ENCODE results near the gene LHX2.

The LHX2 gene

DNA sequence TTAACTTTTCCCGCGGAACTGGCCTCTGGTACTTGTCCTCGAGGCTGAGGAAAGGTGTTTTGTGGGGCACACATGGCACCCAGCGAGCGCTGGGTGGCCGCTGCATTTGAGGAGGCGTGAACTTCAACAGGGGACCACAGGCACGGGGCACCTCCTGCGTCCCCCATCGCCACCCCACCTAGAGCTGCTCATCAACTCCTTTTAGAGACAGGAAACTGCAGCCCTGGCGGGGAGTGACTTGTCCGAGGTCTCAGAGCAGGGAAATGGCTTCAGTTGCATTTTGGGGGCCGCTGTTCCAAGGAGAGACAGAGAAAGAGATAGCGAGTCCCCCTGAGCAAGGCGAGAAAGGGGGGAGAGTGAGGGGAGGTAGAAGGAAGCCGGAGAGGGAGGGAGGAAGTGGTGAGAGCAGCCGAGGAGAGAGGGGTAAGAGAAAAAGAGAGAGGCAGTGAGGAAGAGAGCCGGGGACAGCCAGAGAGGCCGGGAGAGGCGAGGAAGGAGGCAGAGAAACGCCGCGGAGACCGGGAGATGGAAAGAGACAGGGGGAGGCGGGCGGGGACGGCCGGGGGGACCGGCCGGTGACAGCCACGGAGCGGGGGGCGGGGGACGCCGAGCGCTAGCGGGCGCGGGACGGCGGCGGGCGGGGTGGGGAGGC is 12.5 kb upstream of the LHX2 start:
- FAIRE-seq (peak; percentile 63), DNase-seq (ENCODE audit: extremely low spot score, insufficient read length, low read depth) (no peak)

DNA sequence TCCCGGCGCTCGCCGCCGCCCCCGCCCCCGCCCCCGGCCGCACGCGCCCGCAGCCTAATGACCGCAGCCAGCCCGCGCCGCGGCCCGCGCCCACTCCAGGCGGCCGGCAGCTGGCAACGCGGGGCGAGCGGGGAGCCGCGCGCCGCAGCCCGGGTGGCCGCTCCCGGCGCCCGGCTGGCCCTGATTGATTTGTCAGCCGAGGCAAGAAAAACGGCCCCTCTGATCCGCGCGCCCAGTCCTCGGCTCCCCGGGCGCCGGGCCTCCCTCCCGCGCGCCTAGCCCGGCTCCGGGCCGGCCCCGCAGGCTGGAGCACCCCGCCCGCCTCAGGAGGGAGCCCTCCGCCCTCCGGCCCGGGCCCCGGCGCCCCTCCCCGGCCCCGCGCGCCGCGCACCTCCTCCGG is 11.9 kb upstream of the LHX2 start:
- no peak for FAIRE-seq
- DNase-seq (ENCODE audit: extremely low spot score, insufficient read length, low read depth) = no peak

GRCh38 chr9:124000161-124000783 is 11.3 kb upstream of the LHX2 start:
- no peak for FAIRE-seq
- DNase-seq (ENCODE audit: extremely low spot score, insufficient read length, low read depth) = no peak

DNA sequence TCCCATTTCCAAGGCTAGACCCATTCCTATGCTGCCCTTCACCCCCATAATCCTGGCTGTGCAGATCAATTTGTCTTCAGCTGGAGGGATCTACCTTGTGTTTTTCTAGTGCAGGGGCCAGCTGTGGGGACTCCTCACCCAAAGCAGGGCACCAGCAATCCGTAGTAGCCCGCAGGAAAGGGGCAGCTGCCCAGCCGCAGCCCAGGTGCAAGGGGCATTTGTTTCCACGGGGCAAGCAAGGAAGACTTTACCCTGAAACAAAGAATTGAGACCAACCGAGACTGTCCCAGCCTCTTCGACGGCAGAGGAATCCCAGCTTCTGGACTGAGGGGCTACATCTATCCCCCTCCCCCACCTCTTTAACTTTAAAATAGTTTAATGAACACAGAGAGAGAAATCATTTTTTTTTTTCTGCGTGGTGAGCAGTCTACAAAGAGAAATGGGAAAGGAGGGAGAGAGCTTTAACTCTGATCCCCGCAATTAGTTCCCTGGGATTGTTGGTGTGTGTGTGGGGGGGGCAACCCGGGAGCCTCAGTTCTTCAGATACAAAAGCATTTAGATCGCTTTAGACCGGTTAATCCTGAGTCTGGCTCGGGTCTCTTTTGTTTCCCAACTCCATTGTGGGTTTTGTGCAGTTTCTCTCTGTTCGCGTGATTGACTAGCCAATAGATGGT is 10.6 kb upstream of the LHX2 start:
- FAIRE-seq (no peak), DNase-seq (ENCODE audit: extremely low spot score, insufficient read length, low read depth) (no peak)

DNA sequence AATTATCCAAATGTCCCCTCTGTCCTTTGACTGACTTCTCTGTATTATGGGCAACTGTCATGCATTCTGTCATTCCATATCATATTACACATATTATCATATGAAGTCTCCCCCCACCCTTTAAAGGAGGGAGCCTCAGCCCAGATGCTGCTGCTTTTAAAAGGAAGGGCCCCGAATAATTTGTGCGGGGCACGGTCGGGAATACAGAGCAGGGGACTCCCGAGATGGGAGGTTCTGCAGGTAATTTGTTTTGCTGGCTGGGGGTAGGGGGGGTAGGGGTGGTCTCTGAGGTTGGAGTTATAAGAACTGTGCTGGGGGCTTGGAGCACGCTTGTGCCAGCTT is 10.1 kb upstream of the LHX2 start:
- FAIRE-seq = no peak
- no peak for DNase-seq (ENCODE audit: extremely low spot score, insufficient read length, low read depth)

GRCh38 chr9:124001866-124002525 is 9.6 kb upstream of the LHX2 start:
- no peak for FAIRE-seq

DNA sequence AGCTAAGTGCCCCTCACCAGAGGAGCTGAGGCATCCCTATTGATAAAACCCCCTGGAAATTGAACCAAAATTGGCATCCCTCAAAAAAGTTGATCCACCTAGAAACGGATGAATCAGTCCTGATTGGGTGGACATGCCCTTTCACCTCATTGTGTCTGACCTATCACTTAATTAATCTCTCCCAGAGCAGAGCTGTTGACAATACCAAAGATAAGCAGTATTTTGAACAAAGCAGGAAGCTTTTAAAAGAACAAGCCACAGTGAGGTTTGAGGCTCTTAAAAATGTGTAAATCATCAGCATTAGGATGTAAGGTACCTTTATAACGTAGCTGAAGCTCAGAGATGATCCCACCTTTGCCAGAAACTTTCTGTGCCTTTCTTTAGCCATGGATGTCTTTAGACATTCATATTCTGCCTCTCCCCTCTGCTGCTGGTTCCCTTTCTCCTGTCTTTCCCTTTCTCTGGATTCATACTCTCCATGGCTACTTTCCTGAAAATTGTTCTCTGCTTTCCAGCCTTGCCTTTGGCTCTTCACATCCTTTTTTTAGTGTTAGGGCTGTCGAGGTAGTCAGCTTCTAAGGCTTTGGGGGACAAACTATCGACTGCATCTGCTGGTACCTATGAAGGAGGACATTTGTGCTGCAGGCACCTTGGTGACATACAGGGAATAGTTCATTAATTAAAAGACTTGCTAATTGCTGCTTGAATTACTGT is 7.8 kb upstream of the LHX2 start:
- FAIRE-seq (peak; percentile 45), DNase-seq (ENCODE audit: extremely low spot score, insufficient read length, low read depth) (no peak)

More at GRCh38 chr9:124001866-124002525, 9.6 kb upstream of the LHX2 start:
- DNase-seq (ENCODE audit: extremely low spot score, insufficient read length, low read depth) = no peak

GRCh38 chr9:124004593-124004992 is 7.0 kb upstream of the LHX2 start:
- FAIRE-seq = no peak
- DNase-seq (ENCODE audit: extremely low spot score, insufficient read length, low read depth) = no peak

DNA sequence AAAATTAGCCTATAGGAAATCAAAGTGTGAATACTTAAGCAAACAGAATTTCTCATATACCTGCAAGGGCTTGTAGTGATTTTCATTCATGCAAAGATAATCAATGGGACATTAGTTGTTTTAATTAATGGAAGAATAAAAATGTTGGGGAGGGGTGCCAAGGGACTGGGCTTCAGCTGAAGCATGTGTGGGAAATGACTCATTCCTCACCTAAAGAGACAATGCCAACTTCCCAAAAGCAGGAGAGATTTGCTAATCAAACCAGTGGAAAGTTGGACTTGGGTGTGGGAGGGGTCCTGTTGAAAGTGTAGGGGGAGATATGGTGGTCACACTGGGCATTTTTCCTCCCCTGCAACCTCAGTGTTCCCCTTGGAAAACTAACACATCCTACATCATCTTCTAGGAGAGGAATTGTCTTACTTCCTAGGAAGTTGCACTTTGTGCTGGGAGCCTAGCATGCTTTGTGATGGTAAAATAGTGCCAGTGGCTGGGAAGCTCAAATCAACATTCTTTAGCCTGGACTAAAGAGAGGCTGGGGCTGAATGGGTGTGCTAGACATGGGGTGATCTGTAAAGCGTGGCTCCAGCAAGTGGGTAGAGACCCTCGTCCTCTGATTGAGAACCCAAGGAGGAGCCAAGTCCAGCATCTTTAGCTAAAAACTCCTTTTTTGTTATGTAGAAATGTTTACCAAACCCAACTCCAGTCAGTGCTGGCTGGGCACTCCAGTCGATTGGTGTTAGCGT is 6.4 kb upstream of the LHX2 start:
- DNase-seq (ENCODE audit: extremely low spot score, insufficient read length, low read depth) (no peak), FAIRE-seq (no peak)

DNA sequence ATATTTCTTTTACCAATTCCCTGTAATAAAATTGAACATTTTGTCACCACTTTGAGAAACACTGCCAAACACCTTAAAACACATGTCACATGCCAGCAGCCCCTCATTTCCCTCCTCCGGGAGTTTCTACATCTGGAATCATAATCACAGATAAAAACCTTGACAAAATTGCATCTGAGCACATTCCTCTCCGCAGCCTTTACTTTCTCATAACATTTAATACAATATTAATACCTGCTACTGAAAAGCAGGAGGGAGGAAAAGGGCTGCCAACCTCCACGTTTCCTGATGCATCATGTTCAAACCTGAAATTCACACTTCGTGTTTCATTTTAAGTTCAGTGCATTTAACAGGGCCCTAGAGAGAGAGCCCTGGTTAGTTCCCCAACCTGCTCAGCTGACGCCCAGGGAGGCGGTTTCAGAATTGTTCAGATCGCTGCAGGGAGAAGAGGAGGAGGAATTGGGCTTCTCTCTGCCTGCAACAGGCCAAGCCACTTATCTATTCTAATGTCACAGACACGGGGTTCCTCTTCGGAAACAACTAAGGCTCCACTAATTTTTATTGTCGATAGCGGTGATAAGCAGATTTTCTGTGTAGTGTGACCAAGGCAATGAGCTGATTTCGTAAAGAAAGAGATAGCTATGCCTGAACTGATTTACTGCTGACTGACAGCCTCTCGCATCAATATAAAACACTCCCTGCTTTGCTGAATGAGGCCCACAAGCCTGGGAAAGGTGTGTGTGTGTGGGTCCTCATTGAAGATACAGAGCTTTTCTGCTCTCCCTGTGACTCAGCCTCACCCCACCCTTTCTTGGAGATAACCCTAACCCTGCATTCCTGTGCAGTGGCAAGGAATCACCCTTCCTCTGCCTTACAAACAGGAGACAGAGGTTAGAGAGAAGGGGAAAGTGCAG is 4.9 kb upstream of the LHX2 start:
- FAIRE-seq (peak; percentile 82), DNase-seq (ENCODE audit: extremely low spot score, insufficient read length, low read depth) (no peak)

DNA sequence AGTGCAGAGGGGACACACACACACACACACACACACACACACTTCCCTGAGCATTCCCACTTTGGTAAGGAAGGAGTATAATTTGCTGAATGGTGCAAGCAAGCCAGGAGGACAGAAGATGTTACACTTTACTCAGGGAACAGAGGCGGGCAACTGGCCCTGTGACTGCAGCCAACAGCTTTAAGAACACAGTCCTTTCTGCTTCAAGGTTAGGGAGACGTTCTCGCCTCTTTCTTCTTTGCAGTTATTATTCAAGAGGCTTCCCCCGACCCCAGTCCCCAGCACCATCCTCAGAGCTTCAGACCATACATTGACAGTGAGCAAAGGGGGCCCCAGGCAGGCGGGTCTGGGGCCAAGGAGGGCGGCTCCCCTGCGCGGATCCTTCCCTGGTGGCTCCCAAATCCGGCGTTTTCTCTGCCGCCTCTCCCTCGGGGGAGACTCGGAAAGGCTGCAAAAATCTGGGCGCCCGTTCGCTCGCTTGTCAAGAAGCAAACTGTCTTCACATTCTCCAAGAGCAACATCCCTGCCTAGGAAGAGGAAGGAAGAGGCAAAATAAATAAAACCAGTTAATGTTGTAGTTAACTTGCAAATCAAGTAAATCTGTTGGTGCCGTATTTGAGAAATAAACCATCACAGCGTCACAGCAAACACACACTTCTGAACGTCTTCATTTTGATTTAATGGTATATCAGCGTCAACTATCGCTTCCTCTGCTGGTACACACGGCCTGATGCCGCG is 3.8 kb upstream of the LHX2 start:
- FAIRE-seq (peak; percentile 44), DNase-seq (ENCODE audit: extremely low spot score, insufficient read length, low read depth) (no peak)

DNA sequence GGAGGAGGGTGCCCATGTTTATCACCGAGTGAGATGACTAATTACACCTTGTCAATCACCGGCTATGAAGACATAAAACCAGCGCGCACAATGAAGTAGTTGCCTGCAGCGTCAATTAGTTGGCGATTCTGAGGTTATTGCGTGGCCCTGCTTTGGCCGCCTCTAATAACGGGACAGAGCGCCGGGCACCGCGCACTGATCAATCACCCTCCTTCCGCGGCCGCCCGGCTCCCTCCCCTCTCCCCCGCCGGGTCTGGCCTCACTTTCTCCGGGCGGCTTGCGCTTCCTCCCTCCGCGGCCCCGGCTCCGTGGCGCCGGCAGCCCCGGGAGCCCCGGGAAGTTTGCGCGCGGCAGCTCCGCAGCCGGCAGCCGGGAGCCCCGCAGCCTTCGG is 3.3 kb upstream of the LHX2 start:
- FAIRE-seq (no peak), DNase-seq (ENCODE audit: extremely low spot score, insufficient read length, low read depth) (no peak)

GRCh38 chr9:124008694-124009530 is 2.7 kb upstream of the LHX2 start:
- FAIRE-seq (no peak), DNase-seq (ENCODE audit: extremely low spot score, insufficient read length, low read depth) (no peak)

- DNase-seq (ENCODE audit: extremely low spot score, insufficient read length, low read depth) (no peak), FAIRE-seq (no peak)
Measured at GRCh38 chr9:124009531-124010217, 1.9 kb upstream of the LHX2 start.

- DNase-seq (ENCODE audit: extremely low spot score, insufficient read length, low read depth) = no peak
- peak; percentile 29 for FAIRE-seq
Measured at GRCh38 chr9:124010303-124010664, 1.3 kb upstream of the LHX2 start.

DNA sequence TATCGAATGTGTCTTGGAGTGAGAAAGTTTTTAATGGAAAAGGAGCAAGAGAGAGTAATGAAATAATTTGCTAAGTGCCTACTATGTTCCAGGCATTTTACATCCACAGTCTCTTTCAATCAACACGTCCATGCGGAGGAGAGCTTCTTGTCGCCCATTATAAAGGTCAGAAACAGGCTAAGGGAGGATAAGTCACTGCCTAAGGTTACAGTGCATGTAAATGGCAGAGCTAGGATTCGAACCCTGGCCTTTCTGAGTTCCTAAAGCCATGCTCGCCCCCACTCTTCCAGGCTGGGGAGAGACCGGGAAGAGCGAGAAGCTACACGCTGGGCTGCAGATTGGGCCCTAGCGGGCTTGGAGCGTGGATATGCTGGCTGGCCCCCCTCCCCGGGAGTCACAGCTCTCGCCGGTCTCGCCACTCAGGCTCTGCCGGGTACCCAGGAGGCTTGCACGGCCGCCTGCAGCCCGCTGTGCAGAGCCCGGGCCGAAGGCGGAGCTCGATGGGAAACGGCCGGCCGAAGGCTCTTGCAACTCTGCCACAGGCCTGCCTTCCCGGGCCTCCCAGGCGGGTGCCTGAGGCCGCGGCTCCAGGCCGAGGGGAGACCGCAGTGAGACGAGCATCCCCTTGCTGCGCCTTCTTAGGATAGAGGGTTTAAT is 775 bp upstream of the LHX2 start:
- FAIRE-seq = no peak
- no peak for DNase-seq (ENCODE audit: extremely low spot score, insufficient read length, low read depth)

Measured in GM18507 (cell line).